SU-DHL-6 (cell line): ENCODE measurements around the gene SLPI.
A peak's percentile ranks its signal among the peaks of the same experiment; 100 is the strongest.

Source experiments
- H2AFZ ChIP-seq: fragments of 200-600 bp; sonication (generic); 2 replicates; pipeline ENCODE4 v1.6.1; 2014; ENCODE audit warnings: low read depth, mild to moderate bottlenecking, moderate library complexity, mixed read lengths, antibody characterized with exemption, low read length; ENCODE audit not compliant: severe bottlenecking
- H3F3A ChIP-seq: fragments of 200-600 bp; shearing (Covaris generic); 2 replicates; pipeline ENCODE4 v1.6.0; 2016; ENCODE audit warnings: antibody characterized with exemption, mild to moderate bottlenecking; ENCODE audit not compliant: insufficient read depth
- H3K27ac ChIP-seq: fragments of 200-600 bp; sonication (generic); 2 replicates; pipeline ENCODE4 v1.5.1; 2016; ENCODE audit warnings: low read depth, mild to moderate bottlenecking, low read length, moderate library complexity, mixed read lengths
- H3K27me3 ChIP-seq: fragments of 200-600 bp; sonication (generic), shearing (Covaris generic); 2 replicates; pipeline ENCODE4 v1.6.0; 2014; ENCODE audit warnings: mild to moderate bottlenecking, low read length
- H3K36me3 ChIP-seq: fragments of 200-600 bp; sonication (generic); 2 replicates; pipeline ENCODE4 v1.6.1; 2014; ENCODE audit warnings: mild to moderate bottlenecking, low read length, mixed read lengths
- H3K4me2 ChIP-seq: fragments of 300-600, 200-600 bp; shearing (Covaris generic), sonication (generic); 2 replicates; pipeline ENCODE4 v1.6.0; 2014; ENCODE audit warnings: low read length, low read depth, mild to moderate bottlenecking; ENCODE audit not compliant: poor library complexity, severe bottlenecking
- H3K4me3 ChIP-seq: fragments of 200-600 bp; sonication (generic); 2 replicates; pipeline ENCODE4 v1.5.1; 2014; ENCODE audit warnings: antibody characterized with exemption, low read length, mild to moderate bottlenecking, mixed read lengths; ENCODE audit not compliant: insufficient read depth, poor library complexity, severe bottlenecking
- H3K79me2 ChIP-seq: fragments of 200-600 bp; sonication (generic); 2 replicates; pipeline ENCODE4 v1.6.1; 2014; ENCODE audit warnings: mild to moderate bottlenecking, low read length, moderate library complexity; ENCODE audit not compliant: insufficient read depth
- H3K9ac ChIP-seq: fragments of 200-600 bp; sonication (generic); 2 replicates; pipeline ENCODE4 v1.7.0; 2014; ENCODE audit warnings: mild to moderate bottlenecking, low read length
- H3K9me2 ChIP-seq: fragments of 200-600 bp; sonication (generic); replicated peaks from 2 replicates; pipeline ENCODE4 v1.6.1; 2014; ENCODE audit warnings: low read length; ENCODE audit not compliant: insufficient read depth
- H3K9me3 ChIP-seq: fragments of 200-600 bp; sonication (generic); 2 replicates; pipeline ENCODE4 v1.6.1; 2014; ENCODE audit warnings: low read length, mixed read lengths; ENCODE audit not compliant: insufficient read depth
- H4K20me1 ChIP-seq: fragments of 200-600 bp; sonication (generic); 2 replicates; pipeline ENCODE4 v1.6.1; 2014; ENCODE audit warnings: low read depth, mild to moderate bottlenecking, antibody characterized with exemption, low read length, moderate library complexity, mixed read lengths
- EZH2phosphoT487 ChIP-seq: fragments of 200-600 bp; sonication (generic), shearing (Covaris generic); conservative IDR thresholded peaks from 2 replicates; pipeline ENCODE4 v1.6.1; 2018; ENCODE audit warnings: mild to moderate bottlenecking, antibody characterized with exemption, low read length, moderate library complexity, mixed read lengths
- TF ChIP-seq, protein P1 (sequence below): fragments of 200-600 bp; sonication (generic); IDR thresholded peaks from one replicate; pipeline ENCODE4 v1.5.1; 2017; ENCODE audit warnings: antibody characterized with exemption, mild to moderate bottlenecking, low read length, moderate library complexity; ENCODE audit not compliant: insufficient read depth, poor library complexity, severe bottlenecking

SLPI gene

DNA sequence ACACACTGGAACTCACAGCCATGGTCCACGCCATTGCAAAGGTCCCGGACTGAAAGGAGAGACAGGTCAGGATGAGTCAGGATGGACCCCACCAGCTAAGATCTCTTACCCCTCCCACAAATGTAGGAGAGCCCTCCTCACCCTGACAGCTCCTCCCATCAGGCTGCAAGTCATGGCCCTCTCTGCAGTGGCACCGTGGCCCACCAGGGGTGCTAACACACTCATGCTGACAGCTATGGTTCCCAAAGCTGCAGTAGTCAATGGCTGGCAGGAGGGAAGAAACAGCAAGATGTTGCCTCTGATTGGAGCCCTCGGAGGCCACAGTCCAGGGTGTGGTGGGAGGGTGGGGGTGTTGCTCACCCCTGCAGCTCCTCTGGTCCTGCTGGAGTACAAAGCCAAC lies 46.6 kb upstream of the SLPI start:
- Histone ChIP-seq H2AFZ (no peak overlapping the region), H3K36me3 (no peaks in the 10 kb centered on the region), H4K20me1 (no peaks in the 10 kb centered on the region), H3K9ac (no peak overlapping the region), H3K27me3 (no peaks in the 10 kb centered on the region), H3K4me3 (no peak overlapping the region), H3K9me3 (no peaks in the 10 kb centered on the region), H3K9me2 (no peaks in the 10 kb centered on the region), H3K27ac (no peak overlapping the region), H3K79me2 (no peaks in the 10 kb centered on the region), H3F3A (no peaks in the 10 kb centered on the region), H3K4me2 (no peak overlapping the region)
- TF ChIP-seq, protein P1, sequence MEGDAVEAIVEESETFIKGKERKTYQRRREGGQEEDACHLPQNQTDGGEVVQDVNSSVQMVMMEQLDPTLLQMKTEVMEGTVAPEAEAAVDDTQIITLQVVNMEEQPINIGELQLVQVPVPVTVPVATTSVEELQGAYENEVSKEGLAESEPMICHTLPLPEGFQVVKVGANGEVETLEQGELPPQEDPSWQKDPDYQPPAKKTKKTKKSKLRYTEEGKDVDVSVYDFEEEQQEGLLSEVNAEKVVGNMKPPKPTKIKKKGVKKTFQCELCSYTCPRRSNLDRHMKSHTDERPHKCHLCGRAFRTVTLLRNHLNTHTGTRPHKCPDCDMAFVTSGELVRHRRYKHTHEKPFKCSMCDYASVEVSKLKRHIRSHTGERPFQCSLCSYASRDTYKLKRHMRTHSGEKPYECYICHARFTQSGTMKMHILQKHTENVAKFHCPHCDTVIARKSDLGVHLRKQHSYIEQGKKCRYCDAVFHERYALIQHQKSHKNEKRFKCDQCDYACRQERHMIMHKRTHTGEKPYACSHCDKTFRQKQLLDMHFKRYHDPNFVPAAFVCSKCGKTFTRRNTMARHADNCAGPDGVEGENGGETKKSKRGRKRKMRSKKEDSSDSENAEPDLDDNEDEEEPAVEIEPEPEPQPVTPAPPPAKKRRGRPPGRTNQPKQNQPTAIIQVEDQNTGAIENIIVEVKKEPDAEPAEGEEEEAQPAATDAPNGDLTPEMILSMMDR, result peak; percentile 25
- TF ChIP-seq EZH2phosphoT487, result no peak

DNA sequence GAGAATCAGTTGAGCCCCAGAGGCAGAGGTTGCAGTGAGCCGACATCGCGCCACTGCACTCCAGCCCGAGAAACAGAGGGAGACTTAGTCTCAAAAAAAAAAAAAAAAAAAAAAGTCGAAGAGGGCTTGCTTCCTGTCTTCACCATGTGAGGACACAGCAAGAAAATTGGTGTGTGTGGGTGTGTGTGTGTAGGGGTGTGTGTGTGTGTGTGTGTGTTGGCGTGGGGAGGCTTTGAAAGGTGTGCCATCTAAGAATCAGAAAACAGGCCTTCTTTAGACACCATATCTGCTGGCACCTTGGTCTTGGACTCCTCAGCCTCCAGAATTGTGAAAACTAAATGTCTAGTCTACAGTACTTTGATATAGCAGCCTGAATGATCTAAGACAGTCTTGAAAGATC lies 45.4 kb upstream of the SLPI start:
- H3K9me2 ChIP-seq, result no peaks in the 10 kb centered on the region
- no peak overlapping the region for H2AFZ ChIP-seq
- H3K27me3 ChIP-seq, result no peaks in the 10 kb centered on the region
- no peaks in the 10 kb centered on the region for H3K79me2 ChIP-seq
- no peaks in the 10 kb centered on the region for H3K36me3 ChIP-seq
- no peak overlapping the region for H3K4me2 ChIP-seq
- TF ChIP-seq, protein P1, result no peak
- no peak overlapping the region for H3K4me3 ChIP-seq
- no peaks in the 10 kb centered on the region for H3K9me3 ChIP-seq
- no peak overlapping the region for H3K27ac ChIP-seq
- no peak overlapping the region for H3K9ac ChIP-seq
- H4K20me1 ChIP-seq, result no peaks in the 10 kb centered on the region
- no peaks in the 10 kb centered on the region for H3F3A ChIP-seq

DNA sequence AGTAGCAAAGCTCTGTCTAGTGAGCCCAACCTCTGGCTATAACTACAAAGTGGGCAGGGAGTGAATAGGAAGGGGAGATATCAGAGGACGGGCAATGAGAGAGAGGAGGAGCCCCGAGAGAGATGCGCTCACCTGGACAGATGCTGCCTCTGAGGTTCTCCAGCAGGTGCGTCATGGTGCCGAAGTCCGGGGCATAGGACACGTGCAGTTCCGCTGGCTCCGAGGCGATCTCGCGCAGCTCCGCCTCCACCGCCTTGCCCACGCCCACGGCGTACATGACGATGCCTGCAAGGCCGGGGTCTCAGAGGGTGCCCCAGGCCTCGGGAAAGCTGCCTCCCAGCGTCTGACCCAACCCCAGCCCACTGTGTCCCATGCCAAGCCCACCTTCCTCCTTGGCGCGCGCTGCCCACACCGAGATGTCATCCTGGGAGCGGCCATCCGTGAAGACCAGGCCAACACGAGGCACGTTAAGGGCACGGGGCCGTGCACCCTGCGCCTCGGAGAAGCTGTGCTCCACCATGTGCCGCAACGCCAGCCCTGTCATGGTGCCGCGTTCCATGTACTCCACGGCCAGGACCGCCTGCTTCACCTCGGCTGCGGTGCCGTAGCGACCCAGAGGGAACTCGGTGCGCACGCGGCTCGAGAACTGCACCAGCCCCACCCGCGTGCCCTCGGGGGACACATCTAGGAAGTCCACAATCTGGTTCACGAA lies 43.6 kb upstream of the SLPI start:
- Histone ChIP-seq H3K4me3 (no peak overlapping the region), H2AFZ (no peak overlapping the region), H3K36me3 (no peaks in the 10 kb centered on the region), H3K9me2 (no peaks in the 10 kb centered on the region), H3K27me3 (no peaks in the 10 kb centered on the region), H3K79me2 (no peaks in the 10 kb centered on the region), H3K9me3 (no peaks in the 10 kb centered on the region), H3K9ac (no peak overlapping the region), H4K20me1 (no peaks in the 10 kb centered on the region), H3F3A (no peaks in the 10 kb centered on the region), H3K27ac (no peak overlapping the region), H3K4me2 (no peak overlapping the region)
- TF ChIP-seq, protein P1, result no peak
- TF ChIP-seq EZH2phosphoT487, result no peak

DNA sequence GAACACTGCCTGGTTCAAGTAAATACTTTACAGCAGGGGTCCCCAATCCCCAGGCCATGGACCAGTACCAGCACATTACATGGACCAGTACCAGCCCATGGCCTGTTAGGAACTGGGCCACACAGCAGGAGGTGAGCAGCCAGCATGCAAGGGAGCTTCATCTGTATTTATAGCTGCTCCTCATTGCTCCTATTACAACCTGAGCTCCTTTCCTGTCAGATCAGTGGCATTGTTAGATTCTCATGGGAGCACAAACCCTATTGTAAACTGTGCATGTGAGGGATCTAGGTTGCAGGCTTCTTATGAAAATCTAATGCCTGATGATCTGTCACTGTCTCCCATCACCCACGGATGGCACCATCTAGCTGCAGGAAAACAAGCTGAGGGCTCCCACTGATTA lies 40.3 kb upstream of the SLPI start:
- TF ChIP-seq, protein P1, result no peak
- no peak for TF ChIP-seq EZH2phosphoT487
- no peaks in the 10 kb centered on the region for H3F3A ChIP-seq
- no peak overlapping the region for H3K9ac ChIP-seq
- H3K4me3 ChIP-seq, result no peak overlapping the region
- no peaks in the 10 kb centered on the region for H3K9me2 ChIP-seq
- no peaks in the 10 kb centered on the region for H3K27me3 ChIP-seq
- no peak overlapping the region for H3K4me2 ChIP-seq
- no peaks in the 10 kb centered on the region for H3K36me3 ChIP-seq
- H3K27ac ChIP-seq, result no peak overlapping the region
- no peaks in the 10 kb centered on the region for H3K79me2 ChIP-seq
- H2AFZ ChIP-seq, result no peak overlapping the region
- H4K20me1 ChIP-seq, result no peaks in the 10 kb centered on the region
- H3K9me3 ChIP-seq, result no peaks in the 10 kb centered on the region
